ENCODE results near the gene SLC26A1. TPM values are rescaled to one million over a fixed set of nuclear protein-coding genes. Genes with fewer than 3 reads are reported as not detected.
"Not testable (repeated sequence)": the region's sequence is repeated elsewhere in the genome, so short reads cannot be mapped to it uniquely, and the experiment has no call there.

The SLC26A1 gene
- total RNA-seq, 3 donors from 2014 or later: 0.33 to 0.48 (median 0.44) TPM

DNA sequence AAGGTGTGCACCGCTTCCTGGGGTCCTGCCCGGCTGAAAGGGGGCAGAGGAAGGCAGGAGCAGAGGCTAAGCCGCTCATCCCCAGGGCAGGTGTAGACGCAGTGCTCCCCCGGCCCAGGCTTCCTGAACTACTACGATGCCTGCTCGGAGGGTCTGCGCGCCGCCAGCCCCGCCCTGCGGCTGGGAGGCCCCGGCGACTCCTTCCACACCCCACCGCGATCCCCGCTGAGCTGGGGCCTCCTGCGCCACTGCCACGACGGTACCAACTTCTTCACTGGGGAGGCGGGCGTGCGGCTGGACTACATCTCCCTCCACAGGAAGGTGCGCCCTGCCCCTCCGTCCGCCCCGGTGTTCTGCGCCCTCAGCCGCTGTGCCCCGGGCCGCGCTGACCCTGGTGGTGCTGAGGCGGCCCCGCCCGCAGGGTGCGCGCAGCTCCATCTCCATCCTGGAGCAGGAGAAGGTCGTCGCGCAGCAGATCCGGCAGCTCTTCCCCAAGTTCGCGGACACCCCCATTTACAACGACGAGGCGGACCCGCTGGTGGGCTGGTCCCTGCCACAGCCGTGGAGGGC, 8.4 kb upstream of the SLC26A1 start:
- H3K9me3 ChIP-seq: no peaks in the 10 kb centered on the region
- intact Hi-C loops (cut with DNase I; ENCODE audit: low total_unique reads): no loop called here
- TF ChIP-seq POLR2AphosphoS5 (IDR thresholded peaks at IDR 0.05) (no peak), CTCF (IDR thresholded peaks at IDR 0.05) (no peak), POLR2A (IDR thresholded peaks at IDR 0.05) (no peak)
- H3K27me3 ChIP-seq: peaks cover 13 to 77% of the 10 kb centered on the region in 2 donors
- H3K4me1 ChIP-seq: peaks cover 8 to 9% of the 10 kb centered on the region in 2 donors
- H3K27ac ChIP-seq: no peak overlapping the region
- peak overlapping the region in 1 of 3 donors; percentile 61 for H3K4me3 ChIP-seq
- no peaks in the 10 kb centered on the region for H3K36me3 ChIP-seq
- DNase-seq (ENCODE audit: low spot score in 2 of 2): no peak

- H3K27me3 ChIP-seq: peaks cover 13 to 74% of the 10 kb centered on the region in 2 donors
- no peak for TF ChIP-seq POLR2A (IDR thresholded peaks at IDR 0.05)
- TF ChIP-seq CTCF (IDR thresholded peaks at IDR 0.05): no peak
- TF ChIP-seq POLR2AphosphoS5 (IDR thresholded peaks at IDR 0.05): no peak
- no peak overlapping the region for H3K4me3 ChIP-seq
- no peaks in the 10 kb centered on the region for H3K9me3 ChIP-seq
- intact Hi-C loops (cut with DNase I; ENCODE audit: low total_unique reads): no loop called here
- H3K36me3 ChIP-seq: no peaks in the 10 kb centered on the region
- H3K4me1 ChIP-seq: peaks cover 8 to 9% of the 10 kb centered on the region in 2 donors
- no peak overlapping the region for H3K27ac ChIP-seq
- DNase-seq (ENCODE audit: low spot score in 2 of 2): no peak
Measured at GRCh38 chr4:1000686-1001260, 7.6 kb upstream of the SLC26A1 start.

GRCh38 chr4:999882-1000425, 6.8 kb upstream of the SLC26A1 start:
- intact Hi-C loops (cut with DNase I; ENCODE audit: low total_unique reads): loop anchor here (10.0 kb wide), 1 partner anchor 325 kb away; the partner anchor contains the start of genes ATP5ME and MYL5
- Histone ChIP-seq H3K36me3 (no peaks in the 10 kb centered on the region), H3K4me3 (no peak overlapping the region), H3K27me3 (peaks cover 13 to 67% of the 10 kb centered on the region in 2 donors), H3K27ac (no peak overlapping the region), H3K9me3 (no peaks in the 10 kb centered on the region), H3K4me1 (peaks cover 8 to 9% of the 10 kb centered on the region in 2 donors)
- TF ChIP-seq CTCF (IDR thresholded peaks at IDR 0.05): no peak
- no peak for TF ChIP-seq POLR2A (IDR thresholded peaks at IDR 0.05)
- no peak for TF ChIP-seq POLR2AphosphoS5 (IDR thresholded peaks at IDR 0.05)
- no peak for DNase-seq (ENCODE audit: low spot score in 2 of 2)

- not testable (repeated sequence) for H3K9me3 ChIP-seq; H3K36me3 ChIP-seq; H3K4me1 ChIP-seq; DNase-seq (ENCODE audit: low spot score in 2 of 2); H3K4me3 ChIP-seq; H3K27ac ChIP-seq
- peaks cover 13 to 61% of the 10 kb centered on the region in 2 donors for H3K27me3 ChIP-seq
- intact Hi-C loops (cut with DNase I; ENCODE audit: low total_unique reads): loop anchor here (10.0 kb wide), 1 partner anchor 325 kb away; the partner anchor contains the start of genes ATP5ME and MYL5
Measured at GRCh38 chr4:999240-999863, 6.1 kb upstream of the SLC26A1 start.

DNA sequence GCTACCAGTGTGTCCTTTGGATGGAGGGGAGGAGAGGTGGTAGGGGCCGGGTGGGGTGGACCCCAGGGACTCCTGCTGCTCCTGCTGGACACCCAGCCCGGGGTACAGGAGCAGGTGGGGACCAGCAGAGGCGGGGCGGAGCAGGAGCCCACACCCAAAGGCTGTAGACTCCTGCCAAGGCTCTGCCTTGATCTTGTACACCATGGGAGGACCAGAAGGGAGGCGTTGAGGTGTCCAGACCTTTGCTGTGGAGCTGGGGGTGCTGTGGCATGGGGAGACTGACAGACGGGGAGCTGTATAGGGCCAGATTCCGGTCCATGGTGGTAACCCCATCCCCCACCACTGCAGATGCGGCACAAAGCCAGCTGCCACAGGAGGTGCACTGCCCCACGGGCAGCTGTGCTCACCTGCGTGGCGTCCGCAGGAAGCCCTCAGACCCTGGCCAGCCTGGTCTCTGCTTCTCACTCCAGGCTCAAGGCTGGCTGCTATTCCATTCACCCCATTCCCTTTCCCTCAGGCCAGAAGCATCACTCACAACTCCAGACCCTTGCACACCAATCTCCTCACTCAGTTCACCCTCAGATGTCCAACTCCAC, 5.0 kb upstream of the SLC26A1 start:
- Histone ChIP-seq H3K27ac (no peak overlapping the region), H3K9me3 (no peaks in the 10 kb centered on the region), H3K4me3 (peak overlapping the region in 1 of 3 donors; percentile 65), H3K4me1 (peaks cover 8 to 9% of the 10 kb centered on the region in 2 donors), H3K36me3 (no peaks in the 10 kb centered on the region), H3K27me3 (peaks cover 8 to 49% of the 10 kb centered on the region in 2 donors)
- TF ChIP-seq POLR2A (IDR thresholded peaks at IDR 0.05) (no peak), POLR2AphosphoS5 (IDR thresholded peaks at IDR 0.05) (no peak), CTCF (IDR thresholded peaks at IDR 0.05) (no peak)
- DNase-seq (ENCODE audit: low spot score in 2 of 2): no peak
- intact Hi-C loops (cut with DNase I; ENCODE audit: low total_unique reads): loop anchor here (10.0 kb wide), 1 partner anchor 323 kb away; the partner anchor contains the start of genes ATP5ME and MYL5
